Measurements from ENCODE around the gene ARMC6.
"Not testable (repeated sequence)": the region's sequence is repeated elsewhere in the genome, so short reads cannot be mapped to it uniquely, and the experiment has no call there.

ARMC6 gene

DNA sequence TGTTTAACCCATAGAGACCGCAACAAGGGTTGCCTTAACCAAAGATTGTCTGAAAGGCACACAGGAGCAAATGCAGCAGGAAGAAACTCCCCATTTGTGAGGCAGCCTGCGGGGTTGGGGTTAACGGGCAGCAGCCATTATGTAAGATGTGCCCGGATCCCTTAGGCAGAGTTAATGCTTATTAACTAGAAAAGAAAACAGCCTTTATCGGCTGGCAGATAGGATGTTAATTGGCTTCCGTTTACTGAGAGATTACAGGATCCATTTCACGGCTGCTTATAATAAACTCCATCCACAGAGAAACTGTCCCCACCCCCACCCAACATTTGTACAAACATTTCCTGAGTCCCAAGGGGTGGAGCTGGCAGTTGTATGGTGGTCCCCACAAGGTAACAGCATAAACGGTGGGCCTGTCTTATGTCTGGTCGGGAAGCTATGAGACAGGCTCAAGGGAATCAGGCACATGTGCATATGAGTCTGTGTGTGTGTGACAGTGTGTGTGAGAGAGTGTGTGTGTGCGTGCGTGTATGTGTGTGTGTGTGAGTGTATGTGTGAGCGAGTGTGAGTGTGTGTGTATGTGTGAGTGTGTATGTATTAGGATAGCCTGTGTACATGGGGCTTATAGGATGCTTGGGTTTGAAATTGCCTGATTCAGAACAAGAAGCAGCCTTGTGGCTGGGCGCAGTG, 40.9 kb downstream of the ARMC6 start:
- DNase-seq (ENCODE audit: low read depth) = no peak

DNA sequence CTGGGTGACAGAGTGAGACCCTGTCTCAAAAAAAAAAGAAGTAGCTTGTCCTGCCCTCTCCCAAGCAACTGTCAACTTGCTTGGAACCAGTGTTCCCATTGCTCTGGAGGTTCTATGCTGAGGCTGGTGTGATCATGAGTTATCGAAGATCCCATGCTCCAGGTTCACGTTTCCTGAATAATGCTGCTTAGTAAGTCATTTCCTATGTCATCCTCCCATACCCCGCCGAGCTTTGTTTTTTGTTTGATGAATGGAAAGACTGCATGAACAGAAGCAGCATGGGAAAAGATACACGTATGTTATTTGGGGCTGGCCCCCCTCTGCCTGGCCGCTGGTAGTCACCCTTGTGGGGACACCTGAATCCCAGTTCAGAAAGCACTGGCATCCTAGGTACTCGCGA, 41.7 kb downstream of the ARMC6 start:
- DNase-seq (ENCODE audit: low read depth) = no peak

DNA sequence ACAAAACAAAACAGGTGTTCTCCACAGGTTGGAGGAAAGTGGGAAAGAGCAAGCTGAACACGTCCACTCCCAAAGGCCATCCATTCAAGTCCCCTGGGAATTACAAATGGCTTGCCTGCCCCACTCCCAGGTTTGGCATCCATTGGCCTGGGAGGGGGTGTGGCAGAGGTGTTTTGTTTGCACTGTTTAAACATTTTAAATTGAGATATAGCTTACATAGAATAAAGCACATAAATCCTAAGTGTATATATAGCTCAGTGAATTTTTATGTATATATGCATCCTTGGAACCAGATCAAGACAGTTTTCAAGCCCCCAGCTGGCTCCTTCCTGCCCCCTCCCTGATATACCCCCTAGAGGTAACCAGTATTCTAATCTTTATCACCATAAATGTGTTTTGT, 43.1 kb downstream of the ARMC6 start:
- no peak for DNase-seq (ENCODE audit: low read depth)

DNA sequence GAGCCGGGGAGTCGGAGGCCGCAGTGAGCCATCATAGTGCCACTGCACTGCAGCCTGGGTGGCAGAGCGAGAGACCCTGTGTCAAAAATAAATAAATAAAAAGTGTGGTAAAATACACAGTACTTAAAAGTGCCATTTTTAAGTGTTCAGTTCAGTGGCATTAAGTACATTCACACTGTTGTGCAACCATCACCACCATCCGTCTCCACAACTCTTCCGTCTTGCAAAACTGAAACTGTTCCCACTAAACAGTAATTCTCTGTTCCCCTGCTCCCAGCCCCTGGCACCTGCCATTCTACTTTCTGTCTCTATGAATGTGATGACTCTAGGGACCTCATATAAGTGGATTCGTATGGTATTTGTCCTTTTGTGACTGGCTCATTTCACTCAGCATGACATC, 43.7 kb downstream of the ARMC6 start:
- no peak for DNase-seq (ENCODE audit: low read depth)

DNA sequence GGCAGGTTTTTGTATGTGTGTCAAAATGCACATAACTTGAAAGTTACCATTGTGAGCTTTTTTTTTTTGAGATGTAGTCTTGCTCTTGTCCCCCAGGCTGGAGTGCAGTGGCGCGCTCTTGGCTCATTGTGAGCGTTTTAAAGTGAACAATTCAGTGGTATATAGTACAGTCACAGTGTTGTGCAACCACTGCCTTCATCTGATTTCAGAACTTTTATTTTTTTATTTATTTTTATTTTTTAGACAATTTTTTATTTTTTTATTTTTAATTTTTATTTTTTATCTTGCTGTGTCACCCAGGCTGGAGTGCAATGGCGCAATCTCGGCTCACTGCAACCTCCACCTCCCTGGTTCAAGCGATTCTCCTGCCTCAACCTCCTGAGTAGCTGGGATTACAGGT, 45.4 kb downstream of the ARMC6 start:
- DNase-seq (ENCODE audit: low read depth) = peak; percentile 14

DNA sequence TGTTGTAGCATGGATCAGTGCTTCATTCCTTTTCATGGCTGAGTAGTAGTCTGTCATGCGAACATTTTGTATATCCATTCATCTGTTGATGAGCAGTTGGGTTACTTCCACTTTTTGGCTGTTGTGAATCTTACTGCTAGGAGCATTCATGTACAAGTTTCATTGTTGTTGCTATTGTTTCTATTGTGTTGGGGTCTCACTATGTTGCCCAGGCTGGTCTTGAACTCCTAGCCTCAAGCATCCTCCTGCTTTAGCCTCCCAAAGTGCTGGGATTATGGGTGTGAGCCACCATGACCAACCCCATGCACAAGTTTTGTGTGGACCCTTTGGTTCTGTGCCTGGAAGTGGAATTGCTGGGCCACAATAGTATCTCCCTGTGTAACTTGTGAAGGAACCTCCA, 46.2 kb downstream of the ARMC6 start:
- no peak for DNase-seq (ENCODE audit: low read depth)

- no peak for DNase-seq (ENCODE audit: low read depth)
Observed at GRCh38 chr19:19081642-19082151, 48.3 kb downstream of the ARMC6 start.

DNA sequence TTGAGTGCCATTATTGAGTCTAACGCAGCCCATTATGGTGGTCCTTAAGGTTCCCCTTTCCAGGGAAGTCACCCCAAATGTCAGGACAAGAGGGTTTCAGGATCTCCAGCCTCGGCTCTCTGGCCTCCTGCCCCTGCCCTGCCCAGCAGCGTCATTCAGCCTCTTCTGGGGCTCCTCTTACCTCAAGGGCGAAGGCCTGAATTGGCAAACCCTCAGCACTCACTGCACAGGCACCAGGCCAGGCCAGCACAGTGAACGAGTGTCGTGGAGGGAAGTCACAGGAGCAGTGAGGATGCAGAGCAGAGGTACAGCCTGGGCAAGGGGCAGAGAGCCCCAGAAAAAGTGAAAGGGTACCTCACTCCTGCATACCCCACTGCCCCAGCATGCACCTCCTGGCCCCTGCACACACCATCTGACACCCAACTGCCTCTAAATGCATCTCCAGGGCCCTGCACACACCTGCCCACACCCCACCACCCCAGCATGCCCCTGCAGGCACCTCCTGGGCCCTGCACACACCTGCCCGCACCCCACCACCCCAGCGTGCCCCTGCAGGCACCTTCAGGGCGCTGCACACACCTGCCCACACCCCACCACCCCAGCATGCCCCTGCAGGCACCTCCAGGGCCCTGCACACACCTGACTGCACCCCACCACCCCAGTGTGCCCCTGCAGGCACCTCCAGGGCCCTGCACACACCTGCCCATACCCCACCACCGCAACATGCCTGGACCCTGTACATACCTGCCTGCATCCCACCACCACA, 50.2 kb downstream of the ARMC6 start:
- DNase-seq (ENCODE audit: low read depth) = no peak

DNA sequence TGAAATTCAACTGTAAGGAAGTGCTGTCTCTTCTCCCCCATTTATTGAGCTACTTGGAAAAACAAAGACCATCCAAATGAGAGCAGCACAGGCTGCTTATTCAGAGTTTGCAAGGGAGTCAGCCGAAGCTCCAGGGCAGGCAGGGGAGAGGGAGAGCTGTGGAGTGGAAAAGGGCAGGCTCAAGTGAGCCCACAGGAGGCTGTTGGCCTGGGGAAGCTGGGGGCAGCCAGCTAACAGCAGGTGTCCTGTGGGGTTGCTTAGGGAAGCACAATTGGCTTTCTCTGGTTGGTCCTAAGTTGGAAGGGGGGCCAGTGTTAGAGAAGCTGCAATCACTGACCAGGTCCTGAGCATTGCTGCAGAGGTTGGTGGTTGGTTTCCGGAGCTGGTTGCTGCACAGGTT, 54.3 kb downstream of the ARMC6 start:
- no peak for DNase-seq (ENCODE audit: low read depth)

DNA sequence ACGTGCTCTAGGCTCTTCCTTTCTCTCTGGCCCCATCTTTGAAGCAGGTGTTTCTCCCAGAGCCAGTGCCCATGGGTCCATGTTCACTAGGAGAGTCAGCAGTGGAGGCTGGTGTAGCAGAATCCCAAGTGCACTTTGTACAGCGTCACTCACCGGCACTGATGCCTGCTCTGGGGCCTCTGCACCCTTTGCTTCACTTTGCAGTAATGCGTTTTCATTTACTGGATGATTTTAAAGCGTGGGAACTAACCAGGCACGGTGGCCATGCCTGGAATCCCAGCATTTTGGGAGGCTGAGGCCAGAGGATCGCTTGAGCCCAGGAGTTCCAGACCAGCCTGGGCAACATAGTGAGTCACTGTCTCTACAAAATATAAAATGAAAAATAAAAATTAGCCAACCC, 61.1 kb downstream of the ARMC6 start:
- DNase-seq (ENCODE audit: low read depth) = no peak

GRCh38 chr19:19095691-19096090, 62.3 kb downstream of the ARMC6 start:
- DNase-seq (ENCODE audit: low read depth) = no peak

GRCh38 chr19:19096641-19097627, 63.5 kb downstream of the ARMC6 start:
- no peak for DNase-seq (ENCODE audit: low read depth)

DNA sequence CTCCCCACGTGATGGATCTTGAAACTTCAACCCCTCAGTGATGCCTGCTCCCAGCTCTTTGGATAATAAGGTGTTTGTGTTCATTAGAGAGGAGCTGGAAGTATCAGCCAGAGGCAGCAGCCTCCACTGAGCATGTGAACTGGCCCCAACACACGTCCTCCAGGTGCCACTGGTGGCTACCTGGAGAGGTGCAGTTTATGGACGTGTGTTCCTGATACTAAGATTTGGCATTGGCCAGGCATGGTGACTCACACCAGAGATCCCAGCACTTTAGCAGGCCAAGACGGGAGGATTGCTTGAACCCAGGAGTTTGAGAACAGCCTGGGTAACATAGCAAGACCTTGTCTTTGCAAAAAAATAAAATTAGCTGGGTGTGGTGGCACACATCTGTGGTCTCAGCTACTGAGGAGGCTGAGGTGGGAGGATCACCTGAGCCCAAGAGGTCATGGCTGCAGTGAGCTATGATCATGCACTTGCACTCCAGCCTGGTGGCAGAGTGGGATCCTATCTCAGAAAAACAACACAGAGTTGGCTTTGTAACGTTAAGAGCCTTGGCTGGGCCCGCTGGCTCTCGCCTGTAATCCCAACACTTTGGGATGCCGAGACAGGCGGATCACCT, 64.8 kb downstream of the ARMC6 start:
- DNase-seq (ENCODE audit: low read depth) = no peak

- no peak for DNase-seq (ENCODE audit: low read depth)
Observed at GRCh38 chr19:19098703-19099632, 65.6 kb downstream of the ARMC6 start.

DNA sequence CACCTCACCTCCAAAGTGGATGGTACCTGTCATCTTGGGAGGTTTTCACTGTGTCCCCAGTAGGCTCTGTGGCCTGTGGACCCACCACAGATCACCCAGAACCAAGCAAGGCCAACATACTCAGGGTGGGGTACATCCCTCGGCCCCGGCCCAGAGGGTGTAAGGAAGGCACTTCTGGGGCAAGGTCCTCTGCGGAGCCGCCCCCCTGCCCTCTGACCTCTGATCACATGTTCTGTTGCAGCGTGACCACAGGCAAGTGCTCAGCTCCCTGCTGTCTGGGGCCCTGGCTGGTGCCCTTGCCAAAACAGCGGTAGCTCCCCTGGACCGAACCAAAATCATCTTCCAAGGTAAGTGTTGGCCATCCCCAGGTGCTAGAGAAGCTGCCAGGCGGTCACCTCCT, 68.1 kb downstream of the ARMC6 start:
- DNase-seq (ENCODE audit: low read depth) = no peak

- DNase-seq (ENCODE audit: low read depth) = not testable (repeated sequence)
Observed at GRCh38 chr19:19102566-19102965, 69.2 kb downstream of the ARMC6 start.

DNA sequence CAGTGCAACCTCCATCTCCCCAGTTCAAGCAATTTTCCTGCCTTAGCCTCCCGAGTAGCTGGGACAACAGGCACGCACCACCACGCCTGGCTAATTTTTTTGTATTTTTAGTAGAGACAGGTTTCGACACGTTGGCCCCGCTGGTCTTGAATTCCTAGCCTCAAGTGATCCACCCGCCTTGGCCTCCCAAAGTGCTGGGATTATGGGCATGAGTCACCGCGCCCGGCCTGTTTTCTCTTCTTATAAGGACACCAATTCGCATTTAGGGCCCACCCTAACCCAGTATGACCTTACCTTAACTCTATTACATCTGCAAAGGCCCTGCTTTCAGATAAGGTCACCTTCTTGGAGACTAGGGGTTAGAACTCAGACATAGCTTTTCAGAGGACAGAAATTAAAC, 69.8 kb downstream of the ARMC6 start:
- no peak for DNase-seq (ENCODE audit: low read depth)

DNA sequence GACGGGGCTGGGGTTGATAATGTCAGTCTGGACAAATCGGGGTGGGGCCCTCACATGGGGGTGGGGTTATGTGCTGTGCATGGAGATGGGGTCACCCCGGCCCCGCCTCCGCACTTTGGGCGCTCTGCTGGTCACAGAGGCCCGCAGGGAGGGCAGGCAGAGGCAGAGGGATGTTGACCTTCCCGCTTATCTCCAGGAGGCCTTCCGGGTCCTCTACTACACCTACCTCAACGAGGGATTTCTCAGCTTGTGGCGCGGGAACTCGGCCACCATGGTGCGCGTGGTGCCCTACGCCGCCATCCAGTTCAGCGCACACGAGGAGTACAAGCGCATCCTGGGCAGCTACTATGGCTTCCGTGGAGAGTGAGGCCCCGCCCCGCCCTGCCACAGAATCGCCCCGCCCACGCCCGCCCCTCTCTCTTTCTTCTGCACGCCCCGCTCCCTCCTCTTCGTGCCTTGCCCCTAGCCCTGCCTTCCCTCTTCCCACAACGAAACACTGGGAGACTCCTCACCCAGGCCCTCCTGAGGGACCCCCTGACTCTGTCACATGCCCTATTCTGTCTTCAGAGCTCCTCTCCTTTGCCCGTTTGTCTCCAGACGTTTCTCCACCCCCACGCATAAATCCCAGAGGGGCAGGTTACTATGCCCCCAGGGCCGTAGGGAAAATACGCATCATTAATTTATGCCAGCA, 72.1 kb downstream of the ARMC6 start:
- peak; percentile 65 for DNase-seq (ENCODE audit: low read depth)

DNA sequence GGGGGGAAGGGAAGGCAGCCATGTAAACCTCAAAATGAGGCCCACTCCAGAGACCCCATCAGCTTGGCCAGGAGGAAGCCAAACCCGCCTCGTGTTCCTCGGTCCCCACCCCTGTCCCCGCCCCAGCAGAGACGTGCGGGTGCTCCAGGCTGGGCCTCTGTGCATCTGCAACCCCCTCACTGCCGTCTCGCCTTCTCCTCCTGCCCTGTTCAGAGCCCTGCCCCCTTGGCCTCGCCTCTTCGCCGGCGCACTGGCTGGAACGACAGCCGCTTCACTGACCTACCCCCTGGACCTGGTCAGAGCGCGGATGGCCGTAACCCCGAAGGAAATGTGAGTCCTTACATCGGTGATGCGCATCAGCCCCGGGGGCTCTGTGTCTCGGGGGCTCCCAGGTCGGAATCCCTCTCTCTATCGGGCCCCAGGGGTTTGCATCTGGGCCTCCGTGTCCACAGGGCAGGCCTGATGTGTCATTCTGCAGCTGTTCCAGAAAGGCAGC, 72.7 kb downstream of the ARMC6 start:
- DNase-seq (ENCODE audit: low read depth) = peak; percentile 51

DNA sequence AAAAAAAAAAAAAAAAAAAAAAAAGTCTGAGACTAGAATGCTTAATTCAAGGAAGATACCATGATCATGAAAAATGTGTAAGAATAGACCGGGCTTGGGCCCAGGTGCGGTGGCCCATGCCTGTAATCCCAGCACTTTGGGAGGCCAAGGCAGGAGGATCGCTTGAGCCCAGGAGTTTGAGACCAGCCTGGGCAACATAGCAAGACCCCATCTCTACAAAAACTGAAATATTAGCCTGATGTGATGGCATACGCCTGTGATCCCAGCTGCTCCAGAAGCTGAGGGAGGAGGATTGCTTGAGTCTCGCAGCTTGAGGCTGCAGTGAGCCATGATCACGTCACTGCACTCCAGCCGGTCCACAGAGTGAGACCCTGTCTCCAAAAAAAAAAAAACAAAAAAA, 73.5 kb downstream of the ARMC6 start:
- not testable (repeated sequence) for DNase-seq (ENCODE audit: low read depth)
